ENCODE measurements around the gene OAF.

DNA sequence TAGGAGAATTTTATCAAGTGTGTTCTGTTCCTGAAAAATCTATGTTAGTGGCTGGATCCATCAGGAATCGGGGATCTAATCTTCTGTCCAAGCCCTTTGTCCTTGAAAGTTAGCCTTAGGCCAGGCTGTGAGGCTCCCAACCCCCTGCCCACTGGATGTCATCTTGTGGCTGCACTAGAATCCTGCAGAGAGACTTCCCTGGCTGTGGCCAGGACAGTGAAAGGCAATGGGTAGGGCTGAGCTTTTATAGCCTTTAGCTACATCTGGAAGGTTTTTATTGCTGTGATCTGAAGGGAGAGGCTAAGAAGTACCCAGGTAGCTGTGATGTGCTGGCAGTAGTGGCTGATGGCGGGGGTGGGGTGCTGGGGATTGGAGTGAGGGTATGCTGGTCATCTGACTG, 2.1 kb downstream of the OAF start:
- TF ChIP-seq ARNT (IDR thresholded peaks at IDR 0.05) (no peak), FOXA1 (IDR thresholded peaks at IDR 0.05) (no peak), TARDBP (IDR thresholded peaks at IDR 0.05) (no peak), NFRKB (IDR thresholded peaks at IDR 0.05) (no peak), BHLHE40 (IDR thresholded peaks at IDR 0.05; ENCODE audit: borderline replicate concordance) (no peak), SP1 (IDR thresholded peaks at IDR 0.05) (no peak), ELF4 (IDR thresholded peaks at IDR 0.05) (no peak), L3MBTL2 (conservative IDR thresholded peaks at IDR 0.05) (no peak), SUZ12 (IDR thresholded peaks at IDR 0.05) (no peak), FOXM1 (IDR thresholded peaks at IDR 0.05; ENCODE audit: borderline replicate concordance) (no peak), CTBP1 (IDR thresholded peaks at IDR 0.05; ENCODE audit: borderline replicate concordance) (no peak), FOXK2 (IDR thresholded peaks at IDR 0.05) (no peak), ZNF384 (IDR thresholded peaks at IDR 0.05) (no peak), LEF1 (IDR thresholded peaks at IDR 0.05; ENCODE audit: borderline replicate concordance) (no peak)
